ENCODE measurements around the gene POC5. TPM values are rescaled to one million over a fixed set of nuclear protein-coding genes. Genes with fewer than 3 reads are reported as not detected.
"Not testable (repeated sequence)": the region's sequence is repeated elsewhere in the genome, so short reads cannot be mapped to it uniquely, and the experiment has no call there.

POC5 gene
- polyA plus RNA-seq, 2 donors = 3.5 TPM

GRCh38 chr5:75710637-75711036 lies 6.6 kb downstream of the POC5 start:
- WGBS, 2 donors = 84 to 87% methylated on average over 1 of the region's 1 CpG
- Histone ChIP-seq H3K27me3 (ENCODE audit: control insufficient read depth in 1 of 2, insufficient read depth in 2 of 2, low read length in 2 of 2) (no peaks in the 10 kb centered on the region), H3K9me3 (ENCODE audit: control insufficient read depth in 2 of 2, insufficient read depth in 1 of 2, low read depth in 1 of 2, low read length in 1 of 2) (no peaks in the 10 kb centered on the region), H3K4me1 (ENCODE audit: control insufficient read depth in 2 of 2, insufficient read depth in 2 of 2, low read length in 1 of 2) (no peaks in the 10 kb centered on the region), H3K36me3 (ENCODE audit: control insufficient read depth in 2 of 2, insufficient read depth in 2 of 2, low read length in 1 of 2) (peaks cover 0 to 3% of the 10 kb centered on the region in 2 donors), H3K4me3 (ENCODE audit: low read depth in 1 of 2, low read length in 2 of 2) (no peak overlapping the region), H3K27ac (ENCODE audit: low read depth in 2 of 2, low read length in 1 of 2) (no peak overlapping the region)

DNA sequence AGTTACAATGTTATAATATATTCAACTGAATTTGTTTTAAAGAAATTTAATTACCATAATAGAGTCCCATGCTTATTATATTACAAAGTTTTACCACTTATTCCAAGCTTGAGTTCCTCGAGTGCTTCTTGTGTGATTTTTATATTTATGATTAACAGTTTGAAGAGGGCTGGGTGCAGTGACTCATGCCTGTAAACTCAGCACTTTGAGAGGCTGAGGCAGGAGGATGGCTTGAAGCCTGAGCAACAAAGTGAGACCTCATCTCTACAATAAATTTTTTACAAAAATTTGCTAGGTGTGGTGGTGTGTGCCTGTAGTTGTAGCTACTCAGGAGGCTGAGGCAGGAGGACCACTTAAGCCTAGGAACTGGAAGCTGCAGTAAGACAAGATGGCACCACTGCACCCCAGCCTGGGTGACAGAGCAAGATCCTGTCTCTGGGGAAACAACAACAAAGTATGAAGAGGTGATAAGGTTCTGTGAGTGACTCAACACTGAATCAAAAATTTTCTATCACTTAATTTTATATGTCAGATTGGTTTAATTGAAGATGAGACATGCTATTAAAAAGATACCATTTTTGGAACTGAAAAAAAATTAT lies 9.2 kb downstream of the POC5 start:
- H3K4me3 ChIP-seq (ENCODE audit: low read depth in 1 of 2, low read length in 2 of 2) = no peak overlapping the region
- H3K27ac ChIP-seq (ENCODE audit: low read depth in 2 of 2, low read length in 1 of 2) = no peak overlapping the region
- no peaks in the 10 kb centered on the region for H3K9me3 ChIP-seq (ENCODE audit: control insufficient read depth in 2 of 2, insufficient read depth in 1 of 2, low read depth in 1 of 2, low read length in 1 of 2)
- 78 to 80% methylated on average over 1 of the region's 1 CpG for WGBS, 2 donors
- H3K4me1 ChIP-seq (ENCODE audit: control insufficient read depth in 2 of 2, insufficient read depth in 2 of 2, low read length in 1 of 2) = no peaks in the 10 kb centered on the region
- H3K36me3 ChIP-seq (ENCODE audit: control insufficient read depth in 2 of 2, insufficient read depth in 2 of 2, low read length in 1 of 2) = no peaks in the 10 kb centered on the region
- no peaks in the 10 kb centered on the region for H3K27me3 ChIP-seq (ENCODE audit: control insufficient read depth in 1 of 2, insufficient read depth in 2 of 2, low read length in 2 of 2)

DNA sequence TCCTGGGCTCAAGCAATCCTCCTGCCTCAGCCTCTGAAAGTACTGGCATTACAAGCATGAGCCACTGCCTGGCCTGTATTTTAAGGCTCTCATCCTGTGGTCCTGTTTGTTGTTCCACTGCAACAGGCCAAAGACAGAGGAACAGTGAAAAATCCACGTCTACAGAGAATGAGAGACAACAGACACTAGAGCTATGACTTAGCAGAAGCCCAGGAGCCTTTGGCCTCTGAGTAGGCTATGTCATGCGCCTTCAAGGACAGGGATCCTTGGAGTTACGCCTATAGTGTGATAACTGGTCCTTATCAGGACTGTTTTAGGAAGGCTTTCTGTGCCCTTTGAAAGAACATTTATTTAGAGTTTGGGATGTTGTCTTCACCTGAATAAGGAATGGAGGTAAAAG lies 10.5 kb downstream of the POC5 start:
- Histone ChIP-seq H3K27ac (ENCODE audit: low read depth in 2 of 2, low read length in 1 of 2) (no peak overlapping the region), H3K36me3 (ENCODE audit: control insufficient read depth in 2 of 2, insufficient read depth in 2 of 2, low read length in 1 of 2) (peaks cover 0 to 4% of the 10 kb centered on the region in 2 donors), H3K27me3 (ENCODE audit: control insufficient read depth in 1 of 2, insufficient read depth in 2 of 2, low read length in 2 of 2) (no peaks in the 10 kb centered on the region), H3K4me3 (ENCODE audit: low read depth in 1 of 2, low read length in 2 of 2) (no peak overlapping the region), H3K9me3 (ENCODE audit: control insufficient read depth in 2 of 2, insufficient read depth in 1 of 2, low read depth in 1 of 2, low read length in 1 of 2) (no peaks in the 10 kb centered on the region), H3K4me1 (ENCODE audit: control insufficient read depth in 2 of 2, insufficient read depth in 2 of 2, low read length in 1 of 2) (no peaks in the 10 kb centered on the region)
- WGBS, 2 donors = 86 to 96% methylated on average over 3 of the region's 3 CpGs

- Histone ChIP-seq H3K4me3 (ENCODE audit: low read depth in 1 of 2, low read length in 2 of 2) (no peak overlapping the region), H3K27ac (ENCODE audit: low read depth in 2 of 2, low read length in 1 of 2) (no peak overlapping the region), H3K36me3 (ENCODE audit: control insufficient read depth in 2 of 2, insufficient read depth in 2 of 2, low read length in 1 of 2) (peaks cover 0 to 4% of the 10 kb centered on the region in 2 donors), H3K27me3 (ENCODE audit: control insufficient read depth in 1 of 2, insufficient read depth in 2 of 2, low read length in 2 of 2) (no peaks in the 10 kb centered on the region), H3K4me1 (ENCODE audit: control insufficient read depth in 2 of 2, insufficient read depth in 2 of 2, low read length in 1 of 2) (no peaks in the 10 kb centered on the region), H3K9me3 (ENCODE audit: control insufficient read depth in 2 of 2, insufficient read depth in 1 of 2, low read depth in 1 of 2, low read length in 1 of 2) (no peaks in the 10 kb centered on the region)
- WGBS, 2 donors = 92 to 100% methylated on average over 1 of the region's 1 CpG
Measured at GRCh38 chr5:75706016-75706415, 11.2 kb downstream of the POC5 start.

DNA sequence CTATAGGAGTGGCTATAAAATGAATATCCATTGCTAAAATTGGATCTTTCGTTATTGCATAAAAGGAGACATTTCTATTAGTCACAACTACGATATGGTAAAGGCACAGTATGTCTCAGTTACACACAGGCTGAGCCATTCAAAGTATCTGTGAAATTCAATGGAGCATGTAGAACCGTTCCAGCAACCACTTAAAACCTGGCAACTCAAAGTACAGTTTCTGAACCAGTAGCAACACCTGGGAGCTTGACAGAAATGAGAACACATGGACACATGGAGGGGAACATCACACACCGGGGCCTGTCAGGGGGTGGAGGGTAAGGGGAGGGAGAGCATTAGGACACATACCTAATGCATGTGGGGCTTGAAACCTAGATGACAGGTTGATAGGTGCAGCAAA lies 15.4 kb downstream of the POC5 start:
- 93 to 95% methylated on average over 4 of the region's 4 CpGs for WGBS, 2 donors

GRCh38 chr5:75695472-75696351 lies 21.5 kb downstream of the POC5 start:
- not testable (repeated sequence) for H3K4me1 ChIP-seq (ENCODE audit: control insufficient read depth in 2 of 2, insufficient read depth in 2 of 2, low read length in 1 of 2); H3K27me3 ChIP-seq (ENCODE audit: control insufficient read depth in 1 of 2, insufficient read depth in 2 of 2, low read length in 2 of 2); H3K9me3 ChIP-seq (ENCODE audit: control insufficient read depth in 2 of 2, insufficient read depth in 1 of 2, low read depth in 1 of 2, low read length in 1 of 2); H3K4me3 ChIP-seq (ENCODE audit: low read depth in 1 of 2, low read length in 2 of 2); H3K27ac ChIP-seq (ENCODE audit: low read depth in 2 of 2, low read length in 1 of 2); H3K36me3 ChIP-seq (ENCODE audit: control insufficient read depth in 2 of 2, insufficient read depth in 2 of 2, low read length in 1 of 2)
- WGBS, 2 donors = 88 to 89% methylated on average over 20 to 22 of the region's 22 CpGs

More for the DNA sequence above, 15.4 kb downstream of the POC5 start:
- no peaks in the 10 kb centered on the region for H3K27me3 ChIP-seq (ENCODE audit: control insufficient read depth in 1 of 2, insufficient read depth in 2 of 2, low read length in 2 of 2)
- no peak overlapping the region for H3K4me3 ChIP-seq (ENCODE audit: low read depth in 1 of 2, low read length in 2 of 2)
- H3K36me3 ChIP-seq (ENCODE audit: control insufficient read depth in 2 of 2, insufficient read depth in 2 of 2, low read length in 1 of 2) = peaks cover 0 to 4% of the 10 kb centered on the region in 2 donors
- H3K9me3 ChIP-seq (ENCODE audit: control insufficient read depth in 2 of 2, insufficient read depth in 1 of 2, low read depth in 1 of 2, low read length in 1 of 2) = no peaks in the 10 kb centered on the region
- no peaks in the 10 kb centered on the region for H3K4me1 ChIP-seq (ENCODE audit: control insufficient read depth in 2 of 2, insufficient read depth in 2 of 2, low read length in 1 of 2)
- H3K27ac ChIP-seq (ENCODE audit: low read depth in 2 of 2, low read length in 1 of 2) = no peak overlapping the region

DNA sequence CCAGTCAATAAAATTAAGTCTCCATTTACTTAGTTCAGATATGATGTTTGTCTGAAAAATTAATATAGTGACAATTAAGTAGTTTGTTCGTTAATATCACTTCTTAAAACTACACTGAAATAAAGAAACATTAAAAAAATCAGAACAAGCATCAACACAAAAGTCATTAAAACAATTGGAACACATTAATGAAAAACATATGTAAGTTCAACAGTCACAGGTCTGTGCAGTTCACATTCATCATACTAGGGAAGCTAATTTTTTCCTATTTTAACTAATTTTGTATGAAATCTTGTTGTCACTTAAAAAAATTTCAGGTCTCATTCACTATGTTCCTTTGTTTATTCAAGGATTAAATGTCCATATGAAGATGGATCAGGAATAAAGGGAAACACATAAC lies 22.5 kb downstream of the POC5 start:
- no peak overlapping the region for H3K27ac ChIP-seq (ENCODE audit: low read depth in 2 of 2, low read length in 1 of 2)
- H3K4me3 ChIP-seq (ENCODE audit: low read depth in 1 of 2, low read length in 2 of 2) = no peak overlapping the region
- WGBS, 2 donors = 85 to 89% methylated on average over 1 of the region's 1 CpG
- no peaks in the 10 kb centered on the region for H3K4me1 ChIP-seq (ENCODE audit: control insufficient read depth in 2 of 2, insufficient read depth in 2 of 2, low read length in 1 of 2)
- no peaks in the 10 kb centered on the region for H3K9me3 ChIP-seq (ENCODE audit: control insufficient read depth in 2 of 2, insufficient read depth in 1 of 2, low read depth in 1 of 2, low read length in 1 of 2)
- H3K27me3 ChIP-seq (ENCODE audit: control insufficient read depth in 1 of 2, insufficient read depth in 2 of 2, low read length in 2 of 2) = no peaks in the 10 kb centered on the region
- H3K36me3 ChIP-seq (ENCODE audit: control insufficient read depth in 2 of 2, insufficient read depth in 2 of 2, low read length in 1 of 2) = no peaks in the 10 kb centered on the region

- WGBS, 2 donors = 92 to 95% methylated on average over 1 of the region's 1 CpG
- Histone ChIP-seq H3K36me3 (ENCODE audit: control insufficient read depth in 2 of 2, insufficient read depth in 2 of 2, low read length in 1 of 2) (no peaks in the 10 kb centered on the region), H3K27me3 (ENCODE audit: control insufficient read depth in 1 of 2, insufficient read depth in 2 of 2, low read length in 2 of 2) (no peaks in the 10 kb centered on the region), H3K9me3 (ENCODE audit: control insufficient read depth in 2 of 2, insufficient read depth in 1 of 2, low read depth in 1 of 2, low read length in 1 of 2) (no peaks in the 10 kb centered on the region), H3K4me3 (ENCODE audit: low read depth in 1 of 2, low read length in 2 of 2) (no peak overlapping the region), H3K4me1 (ENCODE audit: control insufficient read depth in 2 of 2, insufficient read depth in 2 of 2, low read length in 1 of 2) (no peaks in the 10 kb centered on the region), H3K27ac (ENCODE audit: low read depth in 2 of 2, low read length in 1 of 2) (no peak overlapping the region)
Measured at GRCh38 chr5:75690669-75691068, 26.6 kb downstream of the POC5 start.

DNA sequence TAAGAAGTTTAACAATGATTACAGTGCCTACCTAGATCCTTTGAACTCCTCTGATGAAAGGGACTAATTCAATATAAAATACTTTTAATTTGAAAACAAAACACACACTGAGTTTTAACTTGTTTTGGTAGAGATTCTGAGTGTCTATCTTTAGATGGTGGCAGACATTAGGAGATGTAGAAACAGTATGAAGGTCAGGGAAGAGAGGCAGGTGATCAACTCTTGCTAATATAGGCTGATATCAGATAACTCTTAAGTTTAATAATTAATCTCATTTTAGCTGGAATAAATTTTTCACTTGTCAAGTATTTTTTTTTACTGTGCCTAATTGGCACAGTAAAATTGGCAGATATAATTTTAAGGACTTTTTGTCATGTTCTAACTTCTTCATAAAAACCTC lies 30.8 kb downstream of the POC5 start:
- Histone ChIP-seq H3K4me3 (ENCODE audit: low read depth in 1 of 2, low read length in 2 of 2) (no peak overlapping the region), H3K27me3 (ENCODE audit: control insufficient read depth in 1 of 2, insufficient read depth in 2 of 2, low read length in 2 of 2) (no peaks in the 10 kb centered on the region), H3K36me3 (ENCODE audit: control insufficient read depth in 2 of 2, insufficient read depth in 2 of 2, low read length in 1 of 2) (peaks cover 4 to 5% of the 10 kb centered on the region in 2 donors), H3K9me3 (ENCODE audit: control insufficient read depth in 2 of 2, insufficient read depth in 1 of 2, low read depth in 1 of 2, low read length in 1 of 2) (no peaks in the 10 kb centered on the region), H3K4me1 (ENCODE audit: control insufficient read depth in 2 of 2, insufficient read depth in 2 of 2, low read length in 1 of 2) (no peaks in the 10 kb centered on the region), H3K27ac (ENCODE audit: low read depth in 2 of 2, low read length in 1 of 2) (no peak overlapping the region)

- no peaks in the 10 kb centered on the region for H3K4me1 ChIP-seq (ENCODE audit: control insufficient read depth in 2 of 2, insufficient read depth in 2 of 2, low read length in 1 of 2)
- no peak overlapping the region for H3K27ac ChIP-seq (ENCODE audit: low read depth in 2 of 2, low read length in 1 of 2)
- WGBS, 2 donors = 97 to 98% methylated on average over 11 of the region's 11 CpGs
- no peaks in the 10 kb centered on the region for H3K27me3 ChIP-seq (ENCODE audit: control insufficient read depth in 1 of 2, insufficient read depth in 2 of 2, low read length in 2 of 2)
- no peaks in the 10 kb centered on the region for H3K9me3 ChIP-seq (ENCODE audit: control insufficient read depth in 2 of 2, insufficient read depth in 1 of 2, low read depth in 1 of 2, low read length in 1 of 2)
- no peak overlapping the region for H3K4me3 ChIP-seq (ENCODE audit: low read depth in 1 of 2, low read length in 2 of 2)
- peaks cover 4 to 5% of the 10 kb centered on the region in 2 donors for H3K36me3 ChIP-seq (ENCODE audit: control insufficient read depth in 2 of 2, insufficient read depth in 2 of 2, low read length in 1 of 2)
Measured at GRCh38 chr5:75685141-75685540, 32.1 kb downstream of the POC5 start.
